HepG2 (cell line): ENCODE measurements around the gene DLX3. TPM values are rescaled to one million over a fixed set of nuclear protein-coding genes. Genes with fewer than 3 reads are reported as not detected.

Source experiments
- LRRFIP1 ChIP-seq: sonication (generic); formaldehyde crosslinking; conservative IDR thresholded peaks from 2 replicates; pipeline ENCODE4 v1.4.0; 2020; ENCODE audit warnings: missing genetic modification reagents
- RFX1 ChIP-seq: fragments of 450-650 bp; IDR thresholded peaks from 2 replicates; pipeline ENCODE4 v1.6.1; 2017
- YEATS2 ChIP-seq: sonication (generic); formaldehyde crosslinking; IDR thresholded peaks from 2 replicates; pipeline ENCODE4 v1.4.0; 2020; ENCODE audit warnings: missing genetic modification reagents, borderline replicate concordance
- ZNF142 ChIP-seq: sonication (generic); formaldehyde crosslinking; IDR thresholded peaks from 2 replicates; pipeline ENCODE4 v1.4.0; 2020; ENCODE audit warnings: missing genetic modification reagents
- ZNF318 ChIP-seq: sonication (generic); formaldehyde crosslinking; IDR thresholded peaks from 2 replicates; pipeline ENCODE4 v1.4.0; 2020; ENCODE audit warnings: mild to moderate bottlenecking, missing genetic modification reagents
- ZNF430 ChIP-seq: sonication (generic); formaldehyde crosslinking; IDR thresholded peaks from 2 replicates; pipeline ENCODE4 v1.9.0; 2021; ENCODE audit warnings: mild to moderate bottlenecking, missing genetic modification reagents
- ZNF652 ChIP-seq: IDR thresholded peaks from 2 replicates; pipeline ENCODE4 v1.6.1; 2016; ENCODE audit warnings: low read depth, borderline replicate concordance
- polyA plus RNA-seq, 8 experiments: library from polyadenylated mRNA; depleted of rRNA in 3 of 8; stranded (reverse) in 7 of 8; unstranded in 1 of 8; fragments of >200 nt; fragmentation: Illumina TruSeq in 4 of 8; extraction: Trizol in 4 of 8; gene quantifications; 2 replicates each; pipeline versions ENCODE4 v1.2.1 to v1.2.3, GENCODE V29; 2011 to 2016; ENCODE audit warnings: low read depth in 4 of 8, missing spikeins in 1 of 8, mixed read lengths in 1 of 8; ENCODE audit not compliant: insufficient read depth in 1 of 8
- total RNA-seq, 5 experiments: library from RNA; depleted of rRNA; stranded (reverse); fragments of >200 nt; fragmentation: Illumina TruSeq; extraction: Trizol; gene quantifications; 2 replicates each; pipeline ENCODE4 v1.2.3, GENCODE V29; 2016; ENCODE audit warnings: low read depth in 1 of 5
- TF ChIP-seq, protein P1 (sequence below): sonication (generic); formaldehyde crosslinking; IDR thresholded peaks from 2 replicates; pipeline ENCODE4 v1.8.1; 2023; ENCODE audit warnings: mild to moderate bottlenecking, missing genetic modification reagents

DLX3 gene
- total and polyA plus RNA-seq, 2 of the 13 experiments (the other 11 are each of a cell fraction or from before 2014, with no cell fraction given): 0.03 TPM; not detected in 1

DNA sequence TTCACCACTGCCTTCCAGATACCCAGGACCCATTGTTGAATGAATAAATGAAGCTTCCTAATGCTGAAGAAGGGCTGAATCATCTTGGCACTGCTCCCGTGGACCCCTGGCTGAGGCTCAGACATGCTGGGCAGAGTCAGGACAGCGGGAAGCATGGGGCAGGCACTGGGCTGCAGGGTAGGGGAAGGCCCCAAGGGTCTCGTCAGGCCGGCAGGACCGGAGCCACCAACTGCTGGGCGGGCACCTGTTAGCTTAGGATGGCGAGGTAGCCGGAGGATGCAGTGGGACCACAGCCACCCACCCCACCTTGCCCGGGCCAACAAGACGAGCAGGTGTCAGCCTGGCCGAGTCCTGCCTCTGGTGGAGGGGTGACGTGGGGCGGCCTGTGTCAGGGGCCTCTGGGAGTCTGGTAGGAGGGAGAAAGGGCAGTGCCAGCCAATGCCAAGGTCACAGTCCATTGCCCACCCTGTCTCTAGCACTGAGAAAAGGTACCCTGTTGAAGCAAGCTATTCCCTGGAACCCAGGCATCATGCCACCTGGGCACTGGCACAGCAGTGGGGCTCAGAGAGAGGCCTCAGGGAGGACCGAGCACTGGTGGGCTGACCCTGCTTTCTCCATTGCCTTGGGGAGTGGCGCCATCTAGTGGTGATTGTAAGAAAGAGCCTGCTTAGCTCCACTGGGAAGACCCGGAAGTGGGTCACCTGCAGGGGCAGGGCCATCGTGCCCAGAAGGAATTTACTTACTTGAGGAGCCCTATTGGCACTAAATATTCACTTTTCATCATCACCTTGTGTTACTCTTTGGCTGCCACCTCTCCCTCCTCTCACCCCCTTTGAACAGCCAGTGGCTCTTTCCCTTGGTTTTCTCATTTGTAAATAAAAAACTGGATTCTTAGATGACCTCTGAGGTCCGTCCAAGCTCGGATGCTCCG is 3.0 kb upstream of the DLX3 start (continued):
- TF ChIP-seq ZNF652 (no peak), ZNF318 (CRISPR knock-in tag) (no peak), YEATS2 (CRISPR knock-in tag) (peak; percentile 48; the same call in 1 of the 2 replicates), ZNF142 (0 out of 2 replicates have a peak, but pooled peaks have one; percentile 68), LRRFIP1 (CRISPR knock-in tag) (no peak), RFX1 (no peak), ZNF430 (no peak)
- TF ChIP-seq, protein P1, sequence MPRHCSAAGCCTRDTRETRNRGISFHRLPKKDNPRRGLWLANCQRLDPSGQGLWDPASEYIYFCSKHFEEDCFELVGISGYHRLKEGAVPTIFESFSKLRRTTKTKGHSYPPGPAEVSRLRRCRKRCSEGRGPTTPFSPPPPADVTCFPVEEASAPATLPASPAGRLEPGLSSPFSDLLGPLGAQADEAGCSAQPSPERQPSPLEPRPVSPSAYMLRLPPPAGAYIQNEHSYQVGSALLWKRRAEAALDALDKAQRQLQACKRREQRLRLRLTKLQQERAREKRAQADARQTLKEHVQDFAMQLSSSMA (CRISPR knock-in tag): 0 out of 2 replicates have a peak, but pooled peaks have one; percentile 41
